ENCODE results near the gene RBM19.

Gene RBM19

DNA sequence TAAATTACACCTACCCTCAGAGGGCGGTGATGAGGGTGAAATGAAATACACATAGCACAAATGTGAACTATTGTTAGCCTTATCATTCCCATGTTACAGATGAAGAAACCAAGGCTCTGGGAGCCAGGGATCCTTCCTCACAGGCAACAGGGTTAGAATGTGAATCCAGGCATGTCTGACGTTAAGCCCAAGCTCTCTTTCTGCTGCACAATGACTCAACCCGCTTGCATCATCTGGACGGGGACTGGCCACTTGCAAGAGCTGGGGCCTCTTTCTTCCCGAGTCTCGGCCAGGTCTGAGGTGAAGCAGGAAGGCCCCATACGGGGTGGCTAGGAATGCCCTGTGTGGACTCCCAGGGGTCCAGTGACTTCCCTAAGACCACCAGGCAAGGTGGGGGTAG, 105.2 kb downstream of the RBM19 start:
- no peak for ATAC-seq
- H3K4me1 Mint-ChIP-seq: peaks cover 46% of the 10 kb centered on the region
- peaks cover 61% of the 10 kb centered on the region for H3K36me3 Mint-ChIP-seq
- no peak overlapping the region for H3K27ac Mint-ChIP-seq
- H3K9me3 Mint-ChIP-seq: no peaks in the 10 kb centered on the region
- H3K4me3 Mint-ChIP-seq: no peak overlapping the region
- H3K27me3 Mint-ChIP-seq: no peaks in the 10 kb centered on the region

DNA sequence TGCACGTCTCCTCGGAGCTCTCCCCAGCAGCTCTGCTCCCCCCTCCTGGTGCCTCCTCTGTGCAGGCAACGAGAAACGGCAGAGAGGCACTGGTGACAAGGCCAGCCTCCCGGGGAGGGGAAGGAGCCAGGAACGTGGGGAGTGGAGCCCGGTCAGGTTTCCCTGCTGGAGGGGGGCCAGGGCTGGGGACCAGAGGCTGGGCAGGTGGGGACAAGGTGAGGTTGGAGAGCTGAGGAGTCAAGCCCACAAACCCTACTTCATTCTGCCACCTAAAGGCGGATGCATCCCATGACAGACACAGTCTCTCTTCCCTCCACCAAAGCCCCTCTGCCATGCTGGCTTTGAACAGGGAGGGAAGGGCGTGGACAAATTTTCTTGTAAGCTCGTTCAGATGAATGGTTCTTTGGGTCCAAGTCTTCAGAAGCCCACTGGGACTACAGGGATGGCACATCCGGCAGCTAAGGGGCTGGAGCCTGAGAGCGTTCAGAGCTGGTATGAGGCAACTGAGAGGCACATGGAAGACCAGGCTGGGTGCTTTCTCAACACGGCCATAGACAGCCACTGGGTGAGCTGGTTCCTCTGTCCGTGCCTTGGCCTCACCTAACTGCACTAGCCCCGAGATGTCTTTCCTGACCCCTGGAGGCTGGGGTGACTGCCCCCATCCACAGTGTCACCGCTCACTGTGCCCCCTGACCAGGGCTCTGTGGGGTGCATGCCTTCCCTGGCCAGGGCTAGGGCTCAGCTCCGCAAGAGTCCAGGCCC, 105.9 kb downstream of the RBM19 start:
- peaks cover 61% of the 10 kb centered on the region for H3K36me3 Mint-ChIP-seq
- H3K4me1 Mint-ChIP-seq: peaks cover 40% of the 10 kb centered on the region
- no peak overlapping the region for H3K4me3 Mint-ChIP-seq
- no peaks in the 10 kb centered on the region for H3K27me3 Mint-ChIP-seq
- ATAC-seq: no peak
- no peaks in the 10 kb centered on the region for H3K9me3 Mint-ChIP-seq
- no peak overlapping the region for H3K27ac Mint-ChIP-seq

DNA sequence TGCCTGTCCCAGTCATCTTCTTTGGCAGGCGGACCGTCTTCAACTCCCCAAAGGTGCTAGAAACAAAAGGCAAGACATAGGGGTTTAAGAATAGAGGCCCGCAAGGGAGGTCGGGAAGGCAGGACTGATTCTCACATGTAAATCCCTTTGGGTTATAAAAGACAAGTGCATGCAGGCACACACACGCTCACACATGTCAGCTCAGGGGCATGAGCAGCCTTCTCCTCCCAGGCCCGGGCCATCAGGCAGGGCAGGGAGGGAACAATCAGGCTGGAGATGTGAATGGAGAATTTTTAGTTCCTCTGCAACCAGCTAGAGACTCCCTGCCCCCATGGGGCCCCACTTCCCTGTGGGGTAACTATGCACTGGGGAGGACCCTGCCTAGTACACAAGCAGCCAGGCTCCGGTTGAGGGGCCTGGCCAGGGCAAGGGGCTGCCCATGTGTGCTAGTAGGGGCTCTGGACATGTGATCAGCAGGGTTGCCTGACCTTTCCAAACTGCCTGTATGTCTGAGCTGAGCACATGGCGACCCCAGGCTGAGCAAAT, 107.2 kb downstream of the RBM19 start:
- Mint-ChIP-seq H3K27ac (no peak overlapping the region), H3K36me3 (peaks cover 69% of the 10 kb centered on the region), H3K4me3 (no peak overlapping the region), H3K9me3 (no peaks in the 10 kb centered on the region), H3K27me3 (no peaks in the 10 kb centered on the region), H3K4me1 (peaks cover 27% of the 10 kb centered on the region)
- no peak for ATAC-seq

DNA sequence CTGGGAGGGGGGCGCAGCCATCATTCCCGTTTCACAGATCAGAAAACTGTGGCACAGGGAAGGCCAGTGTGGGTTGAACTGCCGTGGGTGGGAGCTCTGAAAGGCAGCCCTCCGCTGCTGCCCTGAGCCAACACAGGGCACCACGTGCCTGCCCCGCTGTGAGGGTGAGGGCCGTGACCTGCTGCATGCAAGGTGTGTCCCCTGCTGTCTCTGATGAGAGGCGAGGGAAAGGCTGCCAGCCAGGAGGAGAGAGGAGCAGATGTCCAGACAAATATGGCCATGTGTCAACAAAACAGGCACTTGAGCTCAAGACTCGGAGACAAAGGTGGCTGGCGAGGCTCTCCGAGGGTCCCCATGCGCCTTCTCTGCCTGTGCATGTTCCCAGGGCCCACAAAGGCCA, 108.8 kb downstream of the RBM19 start:
- H3K27ac Mint-ChIP-seq: no peak overlapping the region
- H3K4me1 Mint-ChIP-seq: peaks cover 11% of the 10 kb centered on the region
- H3K36me3 Mint-ChIP-seq: peaks cover 76% of the 10 kb centered on the region

DNA sequence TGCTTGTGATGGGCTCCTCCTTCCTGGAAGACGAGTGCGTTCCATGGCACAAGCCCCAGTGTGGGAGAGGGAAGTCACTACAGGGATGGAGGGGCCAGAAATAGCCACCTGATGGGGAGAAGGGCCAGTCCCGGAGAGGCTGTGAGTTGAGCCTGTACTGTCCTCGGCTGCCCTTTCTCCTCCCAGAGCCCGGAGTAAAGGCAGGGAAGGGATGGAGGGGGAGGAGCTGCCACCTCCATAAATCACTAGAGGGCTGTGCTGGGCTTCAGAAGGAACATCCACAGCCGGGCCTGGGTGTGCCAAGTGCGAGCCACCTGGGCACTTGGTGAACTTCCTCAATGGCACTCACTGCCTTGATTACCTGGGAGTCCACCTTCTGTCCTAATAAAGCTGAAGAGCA, 110.1 kb downstream of the RBM19 start:
- Mint-ChIP-seq H3K4me1 (no peaks in the 10 kb centered on the region), H3K9me3 (no peaks in the 10 kb centered on the region), H3K27ac (no peak overlapping the region), H3K27me3 (no peaks in the 10 kb centered on the region), H3K36me3 (peaks cover 72% of the 10 kb centered on the region), H3K4me3 (no peak overlapping the region)
- ATAC-seq: no peak

More for the DNA sequence above, 108.8 kb downstream of the RBM19 start:
- Mint-ChIP-seq H3K27me3 (no peaks in the 10 kb centered on the region), H3K9me3 (no peaks in the 10 kb centered on the region), H3K4me3 (no peak overlapping the region)
- no peak for ATAC-seq

DNA sequence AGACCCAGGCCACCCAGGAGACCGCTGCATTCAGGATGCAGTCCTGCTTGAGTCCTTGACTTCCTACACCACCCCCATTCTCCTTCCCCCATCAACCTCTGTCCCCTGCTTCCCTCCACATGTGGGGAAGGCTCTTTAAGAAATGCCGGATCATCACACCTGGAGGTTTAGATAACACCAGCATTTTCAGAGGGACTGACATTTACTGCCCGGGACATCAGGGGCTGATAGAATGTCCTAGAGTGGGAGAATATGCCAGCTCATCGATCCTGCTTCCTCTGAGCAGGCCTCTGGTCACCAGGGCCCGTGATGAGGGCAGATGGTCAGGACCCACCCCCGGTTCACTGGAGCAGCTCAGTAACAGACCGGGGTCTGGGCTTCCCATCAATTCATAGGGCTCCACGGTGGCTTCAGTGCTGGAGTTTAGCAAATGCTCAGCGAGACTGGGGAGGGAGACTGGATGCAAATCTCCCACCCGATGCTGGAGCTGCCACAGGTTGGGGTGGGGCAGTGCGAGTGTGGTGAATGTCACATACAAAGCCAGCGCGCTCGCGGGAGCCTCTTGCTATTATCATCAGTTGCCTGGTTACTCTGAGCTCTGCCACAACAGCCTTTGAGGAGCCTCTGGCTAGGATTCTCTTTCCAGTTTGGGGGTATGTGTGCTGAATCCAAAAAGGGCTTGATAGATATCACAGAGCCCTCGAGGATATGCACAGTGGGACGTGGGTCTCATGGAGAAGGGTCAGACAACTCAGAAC, 111.6 kb downstream of the RBM19 start:
- no peak for ATAC-seq
- H3K27me3 Mint-ChIP-seq: no peaks in the 10 kb centered on the region
- no peak overlapping the region for H3K27ac Mint-ChIP-seq
- no peaks in the 10 kb centered on the region for H3K4me1 Mint-ChIP-seq
- no peak overlapping the region for H3K4me3 Mint-ChIP-seq
- H3K36me3 Mint-ChIP-seq: peaks cover 74% of the 10 kb centered on the region
- H3K9me3 Mint-ChIP-seq: no peaks in the 10 kb centered on the region

DNA sequence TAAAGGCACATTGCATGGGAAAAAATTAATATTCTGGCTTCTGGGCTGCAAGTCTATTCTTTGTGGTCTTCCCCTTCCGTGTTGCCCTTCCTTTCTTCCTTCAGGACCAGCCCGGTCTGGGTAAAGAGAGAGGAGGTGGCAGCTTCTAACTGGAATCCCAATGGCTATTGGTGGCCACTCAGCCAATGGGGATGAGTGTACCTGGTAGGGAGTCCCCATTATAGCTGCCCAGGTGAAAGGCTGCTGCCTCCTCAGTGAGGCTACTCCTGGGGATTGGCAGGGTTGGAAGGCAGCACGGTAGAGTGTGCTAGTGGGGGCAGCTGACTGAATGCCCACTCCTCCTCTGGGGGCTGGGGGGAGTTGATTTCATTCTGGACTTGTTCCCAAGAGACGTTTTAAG, 112.6 kb downstream of the RBM19 start:
- Mint-ChIP-seq H3K4me1 (no peaks in the 10 kb centered on the region), H3K9me3 (no peaks in the 10 kb centered on the region), H3K27ac (no peak overlapping the region), H3K4me3 (no peak overlapping the region), H3K27me3 (no peaks in the 10 kb centered on the region), H3K36me3 (peaks cover 74% of the 10 kb centered on the region)
- no peak for ATAC-seq

DNA sequence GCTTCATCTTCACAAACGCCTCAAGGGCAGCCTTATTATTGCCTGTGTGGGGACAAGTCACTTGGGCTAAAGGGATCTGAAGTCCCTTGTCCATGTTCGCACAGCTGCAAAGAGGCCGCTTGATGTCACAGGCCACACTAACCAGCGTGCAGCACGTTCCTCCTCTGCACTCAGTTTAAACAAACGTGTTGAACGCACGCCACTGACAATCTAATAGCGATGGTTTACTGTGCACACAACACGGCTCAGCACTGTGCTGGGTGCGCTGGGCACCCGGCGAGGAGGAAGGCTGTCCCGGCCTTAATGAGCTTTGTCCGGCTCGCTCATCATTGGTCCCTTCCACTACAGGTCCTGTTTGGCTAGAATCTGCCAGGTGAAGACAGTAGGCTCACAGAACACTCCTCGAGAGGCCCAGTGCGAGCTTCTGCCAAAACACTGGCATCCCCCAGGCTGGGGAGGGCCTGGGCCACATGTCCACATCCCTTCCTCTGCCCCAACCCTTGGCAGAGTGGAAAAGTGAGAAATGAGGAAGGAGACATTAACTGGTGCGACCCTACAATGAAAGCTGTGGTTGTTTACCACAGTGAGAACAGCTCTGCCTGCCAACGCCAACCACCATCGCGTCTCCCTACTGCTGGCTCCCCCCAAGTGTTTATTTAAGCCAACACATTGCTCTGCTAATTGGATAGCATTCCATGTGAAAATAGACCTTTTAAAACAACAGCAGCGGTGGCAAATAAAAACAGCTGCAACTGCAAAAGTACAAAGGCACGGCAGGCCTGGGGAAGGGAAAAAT, 113.2 kb downstream of the RBM19 start:
- Mint-ChIP-seq H3K4me1 (no peaks in the 10 kb centered on the region), H3K4me3 (no peak overlapping the region), H3K9me3 (no peaks in the 10 kb centered on the region), H3K27me3 (no peaks in the 10 kb centered on the region), H3K27ac (no peak overlapping the region), H3K36me3 (peaks cover 74% of the 10 kb centered on the region)
- ATAC-seq: no peak

DNA sequence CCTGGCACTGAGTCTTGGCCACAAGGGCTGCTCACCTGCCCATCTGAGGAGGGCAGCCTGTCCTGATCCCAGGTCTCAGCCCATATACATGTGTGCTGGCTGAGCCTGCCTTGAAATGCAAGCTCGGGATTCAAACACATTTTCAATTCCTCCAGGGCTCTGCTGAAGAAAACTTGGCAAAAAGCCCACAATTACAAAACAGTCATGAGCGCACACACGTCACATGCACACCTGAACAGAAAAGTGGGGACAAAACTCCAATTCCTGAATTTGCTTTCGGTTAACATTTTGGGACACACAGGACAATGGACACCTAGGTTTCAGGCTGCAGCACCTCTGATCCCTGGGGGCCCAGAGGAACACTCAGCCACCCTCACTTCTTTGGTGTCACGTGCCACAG, 113.9 kb downstream of the RBM19 start:
- H3K27ac Mint-ChIP-seq: no peak overlapping the region
- H3K4me1 Mint-ChIP-seq: no peaks in the 10 kb centered on the region
- H3K9me3 Mint-ChIP-seq: no peaks in the 10 kb centered on the region
- no peaks in the 10 kb centered on the region for H3K27me3 Mint-ChIP-seq
- ATAC-seq: no peak
- peaks cover 74% of the 10 kb centered on the region for H3K36me3 Mint-ChIP-seq
- no peak overlapping the region for H3K4me3 Mint-ChIP-seq

DNA sequence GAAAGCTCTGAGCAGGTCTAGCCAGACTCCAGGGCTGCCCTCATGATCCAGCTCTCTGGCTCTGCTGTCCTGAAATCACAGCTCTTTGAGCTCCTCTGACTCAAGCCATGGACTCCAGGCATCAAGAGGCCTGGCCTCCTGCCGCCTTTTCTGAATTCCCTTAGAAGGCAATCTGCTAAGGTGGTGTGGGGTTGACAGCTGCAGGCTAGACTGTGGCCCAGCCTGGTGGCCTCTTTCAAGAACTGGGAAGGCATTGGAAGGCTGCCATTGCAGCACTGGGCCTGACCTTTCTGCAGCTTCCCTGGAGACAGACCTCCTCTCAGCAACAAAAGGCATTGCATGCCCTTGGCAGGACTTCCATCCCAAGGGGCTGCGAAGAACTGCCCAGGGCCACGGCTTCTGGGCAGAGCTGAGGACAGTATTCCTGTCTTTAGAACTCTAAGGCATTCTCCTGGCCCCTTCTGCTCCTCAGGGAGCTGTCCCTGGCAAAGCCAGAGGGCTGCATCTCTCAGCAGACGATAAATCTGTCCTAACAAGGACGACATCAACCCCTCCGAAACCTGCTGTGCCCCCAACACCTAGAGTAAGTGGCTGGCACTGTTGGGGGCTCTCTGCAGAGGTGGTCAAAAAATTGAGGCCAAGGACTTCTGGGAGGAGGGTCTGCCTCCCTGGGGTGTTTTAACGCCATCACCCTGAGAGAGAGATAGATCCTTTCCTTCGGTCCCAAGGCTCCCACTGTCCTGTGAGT, 115.6 kb downstream of the RBM19 start:
- no peak overlapping the region for H3K4me3 Mint-ChIP-seq
- no peak for ATAC-seq
- H3K4me1 Mint-ChIP-seq: no peaks in the 10 kb centered on the region
- H3K9me3 Mint-ChIP-seq: no peaks in the 10 kb centered on the region
- H3K27ac Mint-ChIP-seq: no peak overlapping the region
- no peaks in the 10 kb centered on the region for H3K27me3 Mint-ChIP-seq
- H3K36me3 Mint-ChIP-seq: peaks cover 68% of the 10 kb centered on the region

DNA sequence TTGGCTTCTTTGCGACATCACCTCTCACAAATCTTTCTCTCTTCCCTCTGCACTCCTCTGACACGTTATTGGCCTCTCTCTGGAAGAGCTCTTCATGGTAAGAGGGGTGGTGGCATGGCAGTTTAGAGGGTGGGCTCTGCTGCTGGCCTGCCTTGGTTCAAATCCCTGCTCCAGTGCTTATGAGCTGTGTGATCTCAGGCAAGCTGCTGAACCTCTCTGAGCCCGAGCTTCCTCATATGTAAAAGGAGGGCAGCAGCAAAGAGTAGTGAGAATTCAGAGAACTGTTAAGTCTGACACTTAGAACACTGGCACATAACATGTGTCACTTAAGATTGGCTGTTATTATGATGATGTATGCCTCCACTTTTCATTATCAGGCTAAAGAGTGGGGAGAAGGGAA, 118.3 kb downstream of the RBM19 start:
- no peak for ATAC-seq
- peaks cover 70% of the 10 kb centered on the region for H3K36me3 Mint-ChIP-seq
- no peaks in the 10 kb centered on the region for H3K27me3 Mint-ChIP-seq
- no peaks in the 10 kb centered on the region for H3K4me1 Mint-ChIP-seq
- no peak overlapping the region for H3K4me3 Mint-ChIP-seq
- H3K27ac Mint-ChIP-seq: no peak overlapping the region
- no peaks in the 10 kb centered on the region for H3K9me3 Mint-ChIP-seq

DNA sequence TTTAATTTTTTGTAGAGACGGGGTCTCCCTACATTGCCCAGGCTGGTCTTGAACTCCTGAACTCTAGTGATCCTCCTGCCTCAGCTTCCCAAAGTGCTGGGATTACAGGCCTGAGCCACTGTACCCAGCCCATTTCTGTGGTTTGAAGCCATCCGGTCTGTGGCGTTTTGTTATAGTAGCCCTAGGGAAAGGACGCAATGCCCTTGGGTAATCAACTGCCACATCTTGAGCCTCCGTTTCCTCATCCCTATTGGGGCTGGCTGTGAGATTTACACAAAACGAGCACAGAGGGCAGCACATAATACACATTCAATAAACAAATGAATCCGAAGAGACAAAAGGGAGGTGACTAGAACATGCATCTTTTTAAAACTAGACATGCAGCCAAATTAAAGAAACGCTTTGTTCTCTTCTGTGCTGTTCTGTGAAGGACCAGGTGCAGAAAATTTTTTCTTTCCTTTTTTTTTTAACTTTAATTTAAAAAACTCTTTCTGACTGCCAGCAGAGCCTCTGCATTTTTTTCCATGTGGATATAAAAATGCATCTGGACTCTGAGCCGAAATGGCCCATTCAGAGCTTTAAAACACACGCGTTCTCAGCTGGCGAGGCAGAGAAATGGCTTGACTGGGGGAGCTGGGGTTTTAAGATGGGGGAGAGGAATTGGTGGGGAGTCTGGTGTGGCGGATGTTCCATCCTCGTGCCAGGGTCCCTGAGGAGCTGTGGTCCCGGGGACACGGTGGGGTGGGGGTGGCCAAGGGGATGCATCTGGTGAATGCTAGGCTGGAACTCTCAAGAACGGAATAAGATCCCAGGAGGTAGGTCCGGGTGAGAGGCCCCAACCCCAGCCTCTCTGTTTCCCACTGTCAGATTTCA, 119.0 kb downstream of the RBM19 start:
- Mint-ChIP-seq H3K27ac (no peak overlapping the region), H3K27me3 (no peaks in the 10 kb centered on the region), H3K4me1 (no peaks in the 10 kb centered on the region), H3K36me3 (peaks cover 77% of the 10 kb centered on the region), H3K4me3 (no peak overlapping the region), H3K9me3 (no peaks in the 10 kb centered on the region)
- no peak for ATAC-seq

DNA sequence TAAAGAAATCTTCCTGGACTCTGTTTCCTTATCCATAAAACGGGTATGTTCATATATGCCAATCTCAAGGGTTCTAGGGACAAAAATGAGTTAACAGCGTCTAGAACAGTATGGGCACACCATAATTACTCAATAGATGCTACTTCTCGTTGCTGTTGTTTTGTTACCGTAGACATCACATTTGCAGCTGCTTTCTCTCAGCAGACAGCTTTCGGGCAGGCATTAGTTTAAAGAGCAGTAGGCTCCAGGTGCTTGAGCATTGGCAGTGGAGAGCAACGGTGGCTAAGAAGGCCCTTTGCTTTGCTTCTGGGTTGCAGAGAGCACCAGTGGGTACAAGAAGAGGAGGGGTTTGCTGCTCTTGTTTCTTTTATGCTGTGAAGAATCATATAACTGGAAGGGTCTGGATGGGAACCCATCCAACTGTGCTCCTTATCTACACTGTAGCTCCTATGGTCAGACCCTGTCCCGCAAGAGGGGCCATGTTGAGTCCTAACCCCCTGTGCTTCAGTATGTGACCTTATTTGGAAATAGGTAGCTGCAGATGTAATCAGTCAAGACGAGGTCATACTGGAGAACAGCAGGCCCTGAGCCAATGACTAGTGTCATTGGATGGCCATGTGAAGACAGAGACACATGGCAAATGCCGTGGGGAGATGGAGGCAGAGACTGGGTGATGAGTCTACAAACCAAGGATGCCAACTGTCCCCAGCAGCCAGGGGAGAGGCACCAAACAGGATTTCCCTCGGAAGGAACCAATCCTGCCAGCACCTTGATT, 120.0 kb downstream of the RBM19 start:
- no peaks in the 10 kb centered on the region for H3K9me3 Mint-ChIP-seq
- no peaks in the 10 kb centered on the region for H3K4me1 Mint-ChIP-seq
- H3K27ac Mint-ChIP-seq: no peak overlapping the region
- H3K4me3 Mint-ChIP-seq: no peak overlapping the region
- H3K36me3 Mint-ChIP-seq: peaks cover 75% of the 10 kb centered on the region
- ATAC-seq: no peak
- no peaks in the 10 kb centered on the region for H3K27me3 Mint-ChIP-seq
